H1 (cell line): ENCODE results near the gene L3MBTL3. TPM values are rescaled to one million over a fixed set of nuclear protein-coding genes. Genes with fewer than 3 reads are reported as not detected.

ENCODE experiments used
- EZH2 ChIP-seq: fragments of 200-600 bp; sonication (generic); IDR thresholded peaks from 2 replicates; pipeline ENCODE4 v1.7.1; 2012; ENCODE audit warnings: low read depth, mild to moderate bottlenecking, moderate library complexity, low read length, inconsistent platforms; ENCODE audit not compliant: severe bottlenecking
- TBP ChIP-seq: IDR thresholded peaks from 2 replicates; pipeline ENCODE4 v1.6.1; 2011; ENCODE audit warnings: low read depth, low read length, improper control_type of control experiment
- YY1 ChIP-seq: IDR thresholded peaks from 2 replicates; pipeline ENCODE4 v1.6.1; 2011; ENCODE audit warnings: low read depth, mild to moderate bottlenecking, low read length
- polyA plus RNA-seq, 7 experiments: library from polyadenylated mRNA; depleted of rRNA in 3 of 7; stranded (reverse) in 5 of 7; unstranded in 2 of 7; fragments of >200 nt in 5 of 7; fragments of 200-250 nt in 2 of 7; gene quantifications; 1 replicate in 5 of 7; 2 replicates in 1 of 7; 4 replicates in 1 of 7; pipeline versions ENCODE4 v1.2.1 to v1.2.3, GENCODE V29; 2011 to 2013; ENCODE audit warnings: missing spikeins in 2 of 7, mixed read lengths in 2 of 7
- total RNA-seq: library from RNA; stranded (reverse); fragmentation: NEBNext Ultra II Directional; extraction: Animal tissue kit (Norgen Biotek cat#: 25700); gene quantifications from 2 replicates; pipeline ENCODE4 v1.2.1, GENCODE V29; 2021

L3MBTL3 gene
- total and polyA plus RNA-seq, 2 of the 8 experiments (the other 6 are each of a cell fraction or from before 2014, with no cell fraction given) = 3.9 to 17.2 TPM

GRCh38 chr6:130010387-130010786 lies 8.0 kb upstream of the L3MBTL3 start (continued):
- TF ChIP-seq EZH2 (no peak), YY1 (no peak), TBP (no peak)
